Ovary (tissue), 9 donors: ENCODE results near the gene CEP44. TPM values are rescaled to one million over a fixed set of nuclear protein-coding genes. Genes with fewer than 3 reads are reported as not detected.

Experiments
- DNase-seq, 5 donors: peaks; one replicate each; pipeline ENCODE4 v3.0.0-alpha.2; 2019 to 2020
- H3K27ac ChIP-seq, 2 donors: fragments of 200-600 bp; one replicate each; pipeline versions ENCODE4 v1.5.1 to v1.8.0; 2019 to 2022
- H3K27me3 ChIP-seq: fragments of 200-600 bp; one replicate; pipeline ENCODE4 v1.8.0; 2022
- H3K36me3 ChIP-seq: fragments of 200-600 bp; sonication (generic); one replicate; pipeline ENCODE4 v1.5.1; 2019
- H3K4me1 ChIP-seq: one replicate; pipeline ENCODE4 v1.8.1; 2013; ENCODE audit warnings: mild to moderate bottlenecking, moderate library complexity; ENCODE audit not compliant: insufficient read depth
- H3K4me3 ChIP-seq: fragments of 200-600 bp; sonication (generic); one replicate; pipeline ENCODE4 v1.5.1; 2017
- H3K9me3 ChIP-seq, 2 donors: fragments of 200-600 bp in 1 of 2; sonication (generic) in 1 of 2; one replicate each; pipeline versions ENCODE4 v1.5.1 to v1.8.1; 2013 to 2019; ENCODE audit warnings: mild to moderate bottlenecking in 1 of 2, moderate library complexity in 1 of 2
- EP300 ChIP-seq: sonication (generic); formaldehyde crosslinking; IDR thresholded peaks from one replicate; pipeline ENCODE4 v1.6.1; 2017; ENCODE audit warnings: antibody characterized with exemption
- POLR2A ChIP-seq: fragments of 450-650 bp; IDR thresholded peaks from one replicate; pipeline ENCODE4 v1.6.1; 2017; ENCODE audit warnings: antibody characterized with exemption, mild to moderate bottlenecking, moderate library complexity
- WGBS, 3 donors: extraction: QIAGEN DNeasy Blood & Tissue Kit in 1 of 3; methylation state at CpG; one replicate each; pipeline versions ENCODE4 v1.1.5 to v1.1.7; 2013 to 2017; 5-methylcytosine and 5-hydroxymethylcytosine counted together
- intact Hi-C, 4 donors: fragments of 100-400 bp; cut with DNase I; formaldehyde crosslinking; loops; one replicate each; pipeline versions ENCODE4 v1.11.0 to v1.15.1; 2022 to 2023
- polyA plus RNA-seq, 2 donors: library from polyadenylated mRNA; stranded (reverse); fragments of 200-250 nt in 1 of 2; fragments of 350-450 nt in 1 of 2; fragmentation: Illumina TruSeq in 1 of 2; extraction: RNeasy Lipid Tissue Mini Kit (QIAGEN cat#74804) in 1 of 2; gene quantifications; one replicate each; pipeline ENCODE4 v1.2.3, GENCODE V29; 2013 to 2014
- total RNA-seq, 7 donors: library from RNA; depleted of rRNA in 2 of 7; stranded (reverse); fragments of >200 nt in 2 of 7; fragmentation: NEBNext Ultra II Directional in 3 of 7; extraction: Animal tissue kit (Norgen Biotek cat#: 25700) in 3 of 7; gene quantifications; one replicate each; pipeline versions ENCODE4 v1.1.0 to v1.2.4, GENCODE V29; 2016 to 2023
- TF ChIP-seq, protein P1 (sequence below), 3 donors: fragments of 450-650 bp in 2 of 3; fragments of 200-600 bp in 1 of 3; IDR thresholded peaks; one replicate each; pipeline versions ENCODE4 v1.5.1 to v1.8.0; 2016 to 2022; ENCODE audit warnings: antibody characterized with exemption in 3 of 3, mild to moderate bottlenecking in 1 of 3
- donor health status: DM: no; HTN: no; CAD: no; lungs with moderate emphysema.
- donor health status: DM: no; HTN: no; CAD: no.
- donor health status: Bipolar disorder and iron deficiency.
- donor health status: DM: yes; HTN: yes; CAD: no.
- donor health status: DM: no; HTN: no; CAD: no.
- donor health status: DM: yes; HTN: yes; CAD: no.

Gene CEP44
- total and polyA plus RNA-seq, 9 donors, result 8.7 to 23.2 (median 15.8) TPM

- Histone ChIP-seq H3K36me3 (no peaks in the 10 kb centered on the region), H3K4me3 (no peak overlapping the region), H3K27me3 (no peaks in the 10 kb centered on the region), H3K9me3 (no peaks in the 10 kb centered on the region), H3K27ac (no peak overlapping the region), H3K4me1 (peaks cover 2% of the 10 kb centered on the region)
- DNase-seq, result no peak
- WGBS, 3 donors, result 81 to 87% (median 86%) methylated on average over 5 of the region's 5 CpGs
- TF ChIP-seq, protein P1, sequence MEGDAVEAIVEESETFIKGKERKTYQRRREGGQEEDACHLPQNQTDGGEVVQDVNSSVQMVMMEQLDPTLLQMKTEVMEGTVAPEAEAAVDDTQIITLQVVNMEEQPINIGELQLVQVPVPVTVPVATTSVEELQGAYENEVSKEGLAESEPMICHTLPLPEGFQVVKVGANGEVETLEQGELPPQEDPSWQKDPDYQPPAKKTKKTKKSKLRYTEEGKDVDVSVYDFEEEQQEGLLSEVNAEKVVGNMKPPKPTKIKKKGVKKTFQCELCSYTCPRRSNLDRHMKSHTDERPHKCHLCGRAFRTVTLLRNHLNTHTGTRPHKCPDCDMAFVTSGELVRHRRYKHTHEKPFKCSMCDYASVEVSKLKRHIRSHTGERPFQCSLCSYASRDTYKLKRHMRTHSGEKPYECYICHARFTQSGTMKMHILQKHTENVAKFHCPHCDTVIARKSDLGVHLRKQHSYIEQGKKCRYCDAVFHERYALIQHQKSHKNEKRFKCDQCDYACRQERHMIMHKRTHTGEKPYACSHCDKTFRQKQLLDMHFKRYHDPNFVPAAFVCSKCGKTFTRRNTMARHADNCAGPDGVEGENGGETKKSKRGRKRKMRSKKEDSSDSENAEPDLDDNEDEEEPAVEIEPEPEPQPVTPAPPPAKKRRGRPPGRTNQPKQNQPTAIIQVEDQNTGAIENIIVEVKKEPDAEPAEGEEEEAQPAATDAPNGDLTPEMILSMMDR (IDR thresholded peaks at IDR 0.05), result no peak
- TF ChIP-seq POLR2A, result no peak
- no peak for TF ChIP-seq EP300
- intact Hi-C loops, result no loop called here
Measured at GRCh38 chr4:174273930-174274329, 9.8 kb upstream of the CEP44 start.

GRCh38 chr4:174274436-174274835 is 9.3 kb upstream of the CEP44 start:
- no peak overlapping the region for H3K27ac ChIP-seq
- no peaks in the 10 kb centered on the region for H3K9me3 ChIP-seq

DNA sequence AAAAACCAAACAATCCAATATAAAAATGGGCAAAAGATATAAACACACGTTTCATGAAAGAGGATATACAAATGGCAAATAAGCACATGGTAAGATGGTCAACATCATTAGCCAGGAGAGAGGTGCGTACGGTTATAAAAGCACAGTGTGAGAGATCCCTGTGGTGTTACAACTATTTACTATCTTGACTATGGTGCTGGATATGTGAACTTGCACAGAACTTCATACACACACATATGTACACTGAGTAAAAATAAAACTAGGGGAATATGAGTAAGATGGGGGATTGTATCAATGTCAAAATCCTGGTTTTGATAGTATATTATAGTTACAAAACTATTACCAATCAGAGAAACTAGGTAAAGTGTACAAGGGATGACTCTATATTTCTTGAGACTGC is 8.6 kb upstream of the CEP44 start:
- TF ChIP-seq EP300 (no peak), POLR2A (no peak)
- TF ChIP-seq, protein P1 (IDR thresholded peaks at IDR 0.05), result no peak
- no peak for DNase-seq
- Histone ChIP-seq H3K36me3 (no peaks in the 10 kb centered on the region), H3K27me3 (no peaks in the 10 kb centered on the region), H3K4me3 (no peak overlapping the region), H3K4me1 (peaks cover 2% of the 10 kb centered on the region), H3K27ac (no peak overlapping the region), H3K9me3 (no peaks in the 10 kb centered on the region)
- WGBS, 3 donors, result 88% methylated on average over 3 of the region's 3 CpGs
- intact Hi-C loops, result no loop called here

More at GRCh38 chr4:174274436-174274835, 9.3 kb upstream of the CEP44 start:
- H3K4me3 ChIP-seq, result no peak overlapping the region
- no peaks in the 10 kb centered on the region for H3K36me3 ChIP-seq
- H3K4me1 ChIP-seq, result peaks cover 2% of the 10 kb centered on the region
- 88 to 93% (median 91%) methylated on average over 3 of the region's 3 CpGs for WGBS, 3 donors
- intact Hi-C loops, result no loop called here
- TF ChIP-seq, protein P1 (IDR thresholded peaks at IDR 0.05), result no peak
- no peak for TF ChIP-seq EP300
- TF ChIP-seq POLR2A, result no peak
- DNase-seq, result no peak
- H3K27me3 ChIP-seq, result no peaks in the 10 kb centered on the region

DNA sequence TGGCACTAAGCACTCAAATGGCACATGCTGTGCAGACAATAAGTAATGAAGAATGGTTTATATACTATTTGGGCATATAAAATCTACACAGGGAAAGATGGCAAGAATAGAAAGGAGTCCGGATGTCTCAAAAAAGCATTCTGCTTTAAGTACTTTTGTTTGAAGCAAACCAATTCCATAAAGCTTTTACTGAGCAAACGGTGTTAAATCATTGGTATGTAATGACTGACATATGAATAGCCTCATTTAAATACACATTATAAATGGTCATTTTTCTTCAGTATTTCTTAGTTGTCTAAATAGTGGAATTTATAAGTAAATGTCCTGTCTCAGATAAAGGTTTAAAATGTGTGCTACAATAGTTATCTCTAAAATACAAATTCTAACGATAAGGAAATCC is 6.3 kb upstream of the CEP44 start:
- 70 to 88% (median 77%) methylated on average over 3 of the region's 3 CpGs for WGBS, 3 donors

More for the DNA sequence above, 6.3 kb upstream of the CEP44 start:
- H3K27me3 ChIP-seq, result no peaks in the 10 kb centered on the region
- no peaks in the 10 kb centered on the region for H3K9me3 ChIP-seq
- no peaks in the 10 kb centered on the region for H3K4me1 ChIP-seq
- H3K36me3 ChIP-seq, result no peaks in the 10 kb centered on the region
- no peak for TF ChIP-seq EP300
- TF ChIP-seq, protein P1 (IDR thresholded peaks at IDR 0.05), result no peak
- H3K27ac ChIP-seq, result no peak overlapping the region
- intact Hi-C loops, result no loop called here
- no peak overlapping the region for H3K4me3 ChIP-seq
- DNase-seq, result no peak
